Astrocyte (in vitro differentiated cells and primary cell): ENCODE measurements around the gene TMPRSS9. TPM values are rescaled to one million over a fixed set of nuclear protein-coding genes. Genes with fewer than 3 reads are reported as not detected.

Source experiments
- DNase-seq: peaks from one replicate; pipeline ENCODE4 v3.0.0-alpha.2; 2010; ENCODE audit warnings: low read depth
- FAIRE-seq: peaks from 2 replicates; lab custom pipeline; 2011; peaks lifted over from hg19 to GRCh38; lab: Jason Lieb, UNC
- H2AFZ ChIP-seq: 2 replicates; pipeline ENCODE4 v1.6.0; 2012; ENCODE audit warnings: low read depth, low read length, inconsistent platforms
- H3K27ac ChIP-seq: 2 replicates; pipeline ENCODE4 v1.5.1; 2011; ENCODE audit warnings: low read depth, low read length, inconsistent platforms
- H3K27me3 ChIP-seq: 2 replicates; pipeline ENCODE4 v1.6.0; 2011; ENCODE audit warnings: low read length, inconsistent platforms; ENCODE audit not compliant: insufficient read depth
- H3K36me3 ChIP-seq: 2 replicates; pipeline ENCODE4 v1.5.1; 2011; ENCODE audit warnings: low read length, inconsistent platforms; ENCODE audit not compliant: insufficient read depth
- H3K4me1 ChIP-seq: 2 replicates; pipeline ENCODE4 v1.5.1; 2011; ENCODE audit warnings: low read length, inconsistent platforms; ENCODE audit not compliant: insufficient read depth
- H3K4me2 ChIP-seq: 2 replicates; pipeline ENCODE4 v1.6.0; 2012; ENCODE audit warnings: low read length, inconsistent platforms
- H3K4me3 ChIP-seq: 2 replicates; pipeline ENCODE4 v1.5.1; 2011; ENCODE audit warnings: low read depth, mild to moderate bottlenecking, low read length, inconsistent platforms; ENCODE audit not compliant: insufficient read depth
- H3K79me2 ChIP-seq: 2 replicates; pipeline ENCODE4 v1.6.0; 2012; ENCODE audit warnings: mild to moderate bottlenecking, low read length, inconsistent platforms; ENCODE audit not compliant: insufficient read depth
- H3K9ac ChIP-seq: 2 replicates; pipeline ENCODE4 v1.6.0; 2012; ENCODE audit warnings: mild to moderate bottlenecking, low read length, inconsistent platforms
- H3K9me3 ChIP-seq: 2 replicates; pipeline ENCODE4 v1.5.1; 2012; ENCODE audit warnings: low read depth, mild to moderate bottlenecking, low read length, inconsistent platforms; ENCODE audit not compliant: insufficient read depth
- H4K20me1 ChIP-seq: 2 replicates; pipeline ENCODE4 v1.6.0; 2012; ENCODE audit warnings: low read length, inconsistent platforms; ENCODE audit not compliant: insufficient read depth
- H3K27ac Mint-ChIP-seq: one replicate; pipeline ENCODE4 v1.8.0; 2021; ENCODE audit warnings: mild to moderate bottlenecking, mixed read lengths; ENCODE audit not compliant: unreplicated experiment
- H3K27me3 Mint-ChIP-seq: one replicate; pipeline ENCODE4 v1.8.0; 2021; ENCODE audit warnings: low read depth, mixed read lengths; ENCODE audit not compliant: unreplicated experiment
- H3K36me3 Mint-ChIP-seq: one replicate; pipeline ENCODE4 v1.8.0; 2021; ENCODE audit warnings: low read depth, mixed read lengths; ENCODE audit not compliant: unreplicated experiment
- H3K4me1 Mint-ChIP-seq: one replicate; pipeline ENCODE4 v1.8.0; 2021; ENCODE audit warnings: low read depth, mixed read lengths; ENCODE audit not compliant: unreplicated experiment
- H3K4me3 Mint-ChIP-seq: one replicate; pipeline ENCODE4 v1.8.0; 2021; ENCODE audit warnings: mild to moderate bottlenecking, moderate library complexity, mixed read lengths; ENCODE audit not compliant: unreplicated experiment
- H3K9me3 Mint-ChIP-seq: one replicate; pipeline ENCODE4 v1.8.0; 2021; ENCODE audit warnings: mild to moderate bottlenecking, mixed read lengths; ENCODE audit not compliant: unreplicated experiment
- CTCF ChIP-seq: IDR thresholded peaks from 2 replicates; pipeline ENCODE4 v1.5.1; 2011; ENCODE audit warnings: low read depth, mild to moderate bottlenecking, inconsistent platforms, low read length, moderate library complexity; ENCODE audit not compliant: insufficient read depth
- EZH2 ChIP-seq: IDR thresholded peaks from 2 replicates; pipeline ENCODE4 v1.6.1; 2012; ENCODE audit warnings: mild to moderate bottlenecking, low read length, inconsistent platforms; ENCODE audit not compliant: insufficient read depth
- total RNA-seq: library from RNA; stranded (reverse); gene quantifications from 2 replicates; pipeline ENCODE4 v1.2.1, GENCODE V29; 2021

Gene TMPRSS9
- total RNA-seq, 1 donor from 2014 or later: 0.16 TPM

GRCh38 chr19:2338751-2339643, 21.1 kb upstream of the TMPRSS9 start:
- no peak overlapping the region for H3K4me2 ChIP-seq
- H3K4me1 ChIP-seq: peaks cover 4% of the 10 kb centered on the region
- H4K20me1 ChIP-seq: peaks cover 45% of the 10 kb centered on the region
- Mint-ChIP-seq H3K36me3 (no peaks in the 10 kb centered on the region), H3K4me3 (no peak overlapping the region), H3K27me3 (no peaks in the 10 kb centered on the region), H3K9me3 (no peaks in the 10 kb centered on the region), H3K4me1 (no peaks in the 10 kb centered on the region), H3K27ac (no peak overlapping the region)
- H3K9ac ChIP-seq: no peak overlapping the region
- H3K9me3 ChIP-seq: no peaks in the 10 kb centered on the region
- no peak overlapping the region for H3K4me3 ChIP-seq
- no peak for DNase-seq
- H3K27me3 ChIP-seq: no peaks in the 10 kb centered on the region
- no peak for FAIRE-seq
- no peak for TF ChIP-seq CTCF
- no peak for TF ChIP-seq EZH2
- H3K79me2 ChIP-seq: peaks cover 39% of the 10 kb centered on the region
- no peak overlapping the region for H3K27ac ChIP-seq
- no peak overlapping the region for H2AFZ ChIP-seq
- H3K36me3 ChIP-seq: no peaks in the 10 kb centered on the region

GRCh38 chr19:2339644-2340310, 20.3 kb upstream of the TMPRSS9 start:
- H3K27me3 ChIP-seq: no peaks in the 10 kb centered on the region

More at GRCh38 chr19:2339644-2340310, 20.3 kb upstream of the TMPRSS9 start:
- no peak for TF ChIP-seq EZH2
- TF ChIP-seq CTCF: no peak
- DNase-seq: no peak
- Histone ChIP-seq H3K9ac (no peak overlapping the region), H3K4me2 (no peak overlapping the region), H3K79me2 (peaks cover 31% of the 10 kb centered on the region), H3K4me3 (no peak overlapping the region), H2AFZ (no peak overlapping the region), H3K36me3 (no peaks in the 10 kb centered on the region), H3K4me1 (peaks cover 4% of the 10 kb centered on the region), H4K20me1 (peaks cover 38% of the 10 kb centered on the region), H3K27ac (no peak overlapping the region), H3K9me3 (no peaks in the 10 kb centered on the region)
- Mint-ChIP-seq H3K27me3 (no peaks in the 10 kb centered on the region), H3K36me3 (no peaks in the 10 kb centered on the region), H3K4me1 (no peaks in the 10 kb centered on the region), H3K27ac (no peak overlapping the region), H3K4me3 (no peak overlapping the region), H3K9me3 (no peaks in the 10 kb centered on the region)
- FAIRE-seq: no peak
